22Rv1 (cell line): ENCODE measurements around the gene BAD.

ENCODE experiments used
- CTCF ChIP-seq: fragments of 450-650 bp; IDR thresholded peaks from 2 replicates; pipeline ENCODE4 v1.5.1; 2017; ENCODE audit warnings: mild to moderate bottlenecking
- ZFX ChIP-seq: fragments of 450-650 bp; IDR thresholded peaks from 2 replicates; pipeline ENCODE4 v1.6.1; 2017; ENCODE audit warnings: antibody characterized with exemption, borderline replicate concordance

- no peak for TF ChIP-seq CTCF
- no peak for TF ChIP-seq ZFX
These were observed 22.6 kb upstream of the BAD start for GRCh38 chr11:64306876-64307622.
